K562 (cell line): Measurements from ENCODE around the gene PRKAG1. TPM values are rescaled to one million over a fixed set of nuclear protein-coding genes. Genes with fewer than 3 reads are reported as not detected.

Experiments
- ATF7 ChIP-seq: fragments of 450-650 bp; IDR thresholded peaks from 2 replicates; pipeline ENCODE4 v1.7.1; 2014; ENCODE audit warnings: mild to moderate bottlenecking, moderate library complexity
- BCOR ChIP-seq: fragments of 450-650 bp; IDR thresholded peaks from 2 replicates; pipeline ENCODE4 v1.6.1; 2016
- BMI1 ChIP-seq: fragments of 150-350 bp; IDR thresholded peaks from 2 replicates; pipeline ENCODE4 v1.6.1; 2014; ENCODE audit warnings: low read length
- CEBPG ChIP-seq, 3 experiments: fragments of 200-800 bp in 1 of 3; sonication (Bioruptor generic) in 1 of 3; sonication (generic) in 1 of 3; formaldehyde crosslinking in 1 of 3; IDR thresholded peaks in 2 of 3; conservative IDR thresholded peaks in 1 of 3; 2 replicates each; pipeline versions ENCODE4 v1.6.1 to v1.8.0; 2016 to 2022; ENCODE audit warnings: missing compliant biosample characterization in 2 of 3, missing genetic modification characterization in 2 of 3, mild to moderate bottlenecking in 1 of 3, missing genetic modification reagents in 1 of 3
- FOXJ3 ChIP-seq: sonication (generic); formaldehyde crosslinking; IDR thresholded peaks from 2 replicates; pipeline ENCODE4 v1.4.0; 2020; ENCODE audit warnings: mild to moderate bottlenecking, missing genetic modification reagents
- HMG20A ChIP-seq: fragments of 450-650 bp; formaldehyde crosslinking; conservative IDR thresholded peaks from 2 replicates; pipeline ENCODE4 v1.4.0; 2020; ENCODE audit warnings: mild to moderate bottlenecking, mixed read lengths
- KLF6 ChIP-seq: fragments of 250-450 bp; sonication (Bioruptor Pico); IDR thresholded peaks from 2 replicates; pipeline ENCODE4 v1.4.0; 2020; ENCODE audit warnings: mild to moderate bottlenecking, moderate library complexity, borderline replicate concordance
- NUFIP1 ChIP-seq: fragments of 450-650 bp; IDR thresholded peaks from 2 replicates; pipeline ENCODE4 v1.6.1; 2018; ENCODE audit not compliant: partially characterized antibody
- RAD51 ChIP-seq: fragments of 450-650 bp; IDR thresholded peaks from 2 replicates; pipeline ENCODE4 v1.7.1; 2016; ENCODE audit warnings: low read depth, mild to moderate bottlenecking, borderline replicate concordance
- SRSF7 ChIP-seq: fragments of 200-400 bp; formaldehyde crosslinking; optimal IDR thresholded peaks from 2 replicates; pipeline ENCODE3; 2017; ENCODE audit warnings: mild to moderate bottlenecking, low read depth, low read length
- THRAP3 ChIP-seq: fragments of 450-650 bp; IDR thresholded peaks from 2 replicates; pipeline ENCODE4 v1.6.1; 2016; ENCODE audit warnings: mild to moderate bottlenecking, inconsistent platforms, borderline replicate concordance
- USF2 ChIP-seq: sonication (generic); formaldehyde crosslinking; IDR thresholded peaks from 2 replicates; pipeline ENCODE4 v1.5.0; 2020; ENCODE audit warnings: missing genetic modification reagents
- ZFP30 ChIP-seq: fragments of 250-450 bp; sonication (Bioruptor Pico); IDR thresholded peaks from 2 replicates; pipeline ENCODE4 v1.8.0; 2022; ENCODE audit warnings: moderate library complexity, mild to moderate bottlenecking, inconsistent platforms, borderline replicate concordance
- ZFPM2 ChIP-seq: fragments of 250-450 bp; sonication (Bioruptor Pico); IDR thresholded peaks from 2 replicates; pipeline ENCODE4 v1.5.1; 2022; ENCODE audit warnings: mild to moderate bottlenecking
- ZNF431 ChIP-seq: sonication (generic); formaldehyde crosslinking; IDR thresholded peaks from 2 replicates; pipeline ENCODE4 v1.8.0; 2022; ENCODE audit warnings: mild to moderate bottlenecking, missing genetic modification reagents
- ZNF511 ChIP-seq: sonication (generic); formaldehyde crosslinking; IDR thresholded peaks from 2 replicates; pipeline ENCODE4 v1.8.0; 2022; ENCODE audit warnings: mild to moderate bottlenecking, missing genetic modification reagents
- ZNF589 ChIP-seq: fragments of 200-800 bp; sonication (Bioruptor generic); IDR thresholded peaks from 2 replicates; pipeline ENCODE4 v1.6.1; 2016; ENCODE audit warnings: low read depth, missing genetic modification characterization, missing compliant biosample characterization
- ZNF76 ChIP-seq: fragments of 250-450 bp; sonication (Bioruptor Pico); IDR thresholded peaks from 2 replicates; pipeline ENCODE4 v1.4.0; 2020; ENCODE audit warnings: mild to moderate bottlenecking, moderate library complexity, borderline replicate concordance
- ZNF780A ChIP-seq: fragments of 250-450 bp; sonication (Bioruptor Pico); IDR thresholded peaks from 2 replicates; pipeline ENCODE4 v1.5.0; 2021; ENCODE audit warnings: mild to moderate bottlenecking
- polyA plus RNA-seq, 8 experiments: library from polyadenylated mRNA; depleted of rRNA in 4 of 8; stranded (reverse) in 5 of 8; unstranded in 3 of 8; fragments of >200 nt; fragmentation: Nextera tagmentation in 2 of 8; fragmentation: Illumina TruSeq in 1 of 8; extraction: Ambion mirVana in 2 of 8; extraction: Trizol in 1 of 8; gene quantifications; 2 replicates each; pipeline versions ENCODE4 v1.2.1 to v1.2.3, GENCODE V29; 2011 to 2014; ENCODE audit warnings: inconsistent platforms in 1 of 8, missing spikeins in 1 of 8
- total RNA-seq, 7 experiments: library from RNA; depleted of rRNA in 6 of 7; stranded (reverse); fragments of >200 nt in 6 of 7; fragmentation: Illumina TruSeq in 2 of 7; extraction: Trizol in 2 of 7; gene quantifications; 2 replicates each; pipeline versions ENCODE4 v1.2.1 to v1.2.3, GENCODE V29; 2011 to 2021; ENCODE audit warnings: low replicate concordance in 1 of 7
- TF ChIP-seq, protein P1 (sequence below): sonication (generic); formaldehyde crosslinking; IDR thresholded peaks from 2 replicates; pipeline ENCODE4 v1.8.0; 2023; ENCODE audit warnings: mild to moderate bottlenecking, missing genetic modification reagents
- TF ChIP-seq, protein P2 (sequence below): fragments of 250-450 bp; sonication (Bioruptor Pico); IDR thresholded peaks from 2 replicates; pipeline ENCODE4 v1.5.1; 2021; ENCODE audit warnings: mild to moderate bottlenecking
- TF ChIP-seq, protein P3 (sequence below): fragments of 450-650 bp; IDR thresholded peaks from 2 replicates; pipeline ENCODE4 v1.6.1; 2017; ENCODE audit warnings: antibody characterized with exemption

Gene PRKAG1
- total and polyA plus RNA-seq, 9 of the 15 experiments (the other 6 are each of a cell fraction or from before 2014, with no cell fraction given), result 51.1 to 126 (median 79.1) TPM

DNA sequence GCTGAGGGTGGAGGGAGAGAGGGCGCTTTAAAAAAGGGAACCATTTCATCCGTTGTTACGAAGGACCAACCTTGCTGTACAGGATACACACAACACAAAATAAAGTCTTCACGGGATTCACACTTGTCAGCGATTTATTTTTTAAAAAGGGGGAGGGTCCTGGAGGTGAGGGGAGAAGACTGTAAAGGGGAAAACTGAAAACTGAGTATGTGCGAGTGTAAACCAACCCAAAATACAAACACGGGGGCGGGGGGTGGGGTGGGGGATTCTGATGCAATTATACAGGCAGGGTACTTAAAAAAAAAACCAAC lies 499 bp upstream of the PRKAG1 start (continued):
- TF ChIP-seq, protein P1, sequence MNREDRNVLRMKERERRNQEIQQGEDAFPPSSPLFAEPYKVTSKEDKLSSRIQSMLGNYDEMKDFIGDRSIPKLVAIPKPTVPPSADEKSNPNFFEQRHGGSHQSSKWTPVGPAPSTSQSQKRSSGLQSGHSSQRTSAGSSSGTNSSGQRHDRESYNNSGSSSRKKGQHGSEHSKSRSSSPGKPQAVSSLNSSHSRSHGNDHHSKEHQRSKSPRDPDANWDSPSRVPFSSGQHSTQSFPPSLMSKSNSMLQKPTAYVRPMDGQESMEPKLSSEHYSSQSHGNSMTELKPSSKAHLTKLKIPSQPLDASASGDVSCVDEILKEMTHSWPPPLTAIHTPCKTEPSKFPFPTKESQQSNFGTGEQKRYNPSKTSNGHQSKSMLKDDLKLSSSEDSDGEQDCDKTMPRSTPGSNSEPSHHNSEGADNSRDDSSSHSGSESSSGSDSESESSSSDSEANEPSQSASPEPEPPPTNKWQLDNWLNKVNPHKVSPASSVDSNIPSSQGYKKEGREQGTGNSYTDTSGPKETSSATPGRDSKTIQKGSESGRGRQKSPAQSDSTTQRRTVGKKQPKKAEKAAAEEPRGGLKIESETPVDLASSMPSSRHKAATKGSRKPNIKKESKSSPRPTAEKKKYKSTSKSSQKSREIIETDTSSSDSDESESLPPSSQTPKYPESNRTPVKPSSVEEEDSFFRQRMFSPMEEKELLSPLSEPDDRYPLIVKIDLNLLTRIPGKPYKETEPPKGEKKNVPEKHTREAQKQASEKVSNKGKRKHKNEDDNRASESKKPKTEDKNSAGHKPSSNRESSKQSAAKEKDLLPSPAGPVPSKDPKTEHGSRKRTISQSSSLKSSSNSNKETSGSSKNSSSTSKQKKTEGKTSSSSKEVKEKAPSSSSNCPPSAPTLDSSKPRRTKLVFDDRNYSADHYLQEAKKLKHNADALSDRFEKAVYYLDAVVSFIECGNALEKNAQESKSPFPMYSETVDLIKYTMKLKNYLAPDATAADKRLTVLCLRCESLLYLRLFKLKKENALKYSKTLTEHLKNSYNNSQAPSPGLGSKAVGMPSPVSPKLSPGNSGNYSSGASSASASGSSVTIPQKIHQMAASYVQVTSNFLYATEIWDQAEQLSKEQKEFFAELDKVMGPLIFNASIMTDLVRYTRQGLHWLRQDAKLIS (CRISPR knock-in tag), result no peak
- TF ChIP-seq ZNF511 (CRISPR knock-in tag) (no peak), HMG20A (CRISPR knock-in tag) (no peak), ZFPM2 (CRISPR knock-in tag) (no peak), KLF6 (no peak), THRAP3 (no peak), BMI1 (no peak), ZFP30 (CRISPR knock-in tag) (no peak), ZNF76 (CRISPR knock-in tag) (no peak), RAD51 (no peak), BCOR (no peak), SRSF7 (no peak), FOXJ3 (CRISPR knock-in tag) (no peak), CEBPG (CRISPR knock-in tag; IDR thresholded peaks at IDR 0.05) (no peak), CEBPG (tag; conservative IDR thresholded peaks at IDR 0.05 in 1 of 2, IDR thresholded peaks at IDR 0.05 in 1 of 2) (peak in 1 of 2 experiments; percentile 56; a peak in 1 of 4 replicates), ATF7 (no peak), ZNF431 (CRISPR knock-in tag) (no peak), ZNF780A (no peak), NUFIP1 (no peak), USF2 (CRISPR knock-in tag) (no peak), ZNF589 (peak; percentile 24)
- TF ChIP-seq, protein P2, sequence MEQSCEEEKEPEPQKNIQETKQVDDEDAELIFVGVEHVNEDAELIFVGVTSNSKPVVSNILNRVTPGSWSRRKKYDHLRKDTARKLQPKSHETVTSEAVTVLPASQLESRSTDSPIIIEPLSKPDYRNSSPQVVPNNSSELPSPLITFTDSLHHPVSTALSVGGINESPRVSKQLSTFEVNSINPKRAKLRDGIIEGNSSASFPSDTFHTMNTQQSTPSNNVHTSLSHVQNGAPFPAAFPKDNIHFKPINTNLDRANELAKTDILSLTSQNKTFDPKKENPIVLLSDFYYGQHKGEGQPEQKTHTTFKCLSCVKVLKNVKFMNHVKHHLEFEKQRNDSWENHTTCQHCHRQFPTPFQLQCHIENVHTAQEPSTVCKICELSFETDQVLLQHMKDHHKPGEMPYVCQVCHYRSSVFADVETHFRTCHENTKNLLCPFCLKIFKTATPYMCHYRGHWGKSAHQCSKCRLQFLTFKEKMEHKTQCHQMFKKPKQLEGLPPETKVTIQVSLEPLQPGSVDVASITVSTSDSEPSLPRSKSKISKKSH (CRISPR knock-in tag), result no peak
- TF ChIP-seq, protein P3, sequence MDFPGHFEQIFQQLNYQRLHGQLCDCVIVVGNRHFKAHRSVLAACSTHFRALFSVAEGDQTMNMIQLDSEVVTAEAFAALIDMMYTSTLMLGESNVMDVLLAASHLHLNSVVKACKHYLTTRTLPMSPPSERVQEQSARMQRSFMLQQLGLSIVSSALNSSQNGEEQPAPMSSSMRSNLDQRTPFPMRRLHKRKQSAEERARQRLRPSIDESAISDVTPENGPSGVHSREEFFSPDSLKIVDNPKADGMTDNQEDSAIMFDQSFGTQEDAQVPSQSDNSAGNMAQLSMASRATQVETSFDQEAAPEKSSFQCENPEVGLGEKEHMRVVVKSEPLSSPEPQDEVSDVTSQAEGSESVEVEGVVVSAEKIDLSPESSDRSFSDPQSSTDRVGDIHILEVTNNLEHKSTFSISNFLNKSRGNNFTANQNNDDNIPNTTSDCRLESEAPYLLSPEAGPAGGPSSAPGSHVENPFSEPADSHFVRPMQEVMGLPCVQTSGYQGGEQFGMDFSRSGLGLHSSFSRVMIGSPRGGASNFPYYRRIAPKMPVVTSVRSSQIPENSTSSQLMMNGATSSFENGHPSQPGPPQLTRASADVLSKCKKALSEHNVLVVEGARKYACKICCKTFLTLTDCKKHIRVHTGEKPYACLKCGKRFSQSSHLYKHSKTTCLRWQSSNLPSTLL, result no peak
